Glomerular visceral epithelial cell (primary cell): ENCODE results near the gene SAMM50.

Experiments used
- DNase-seq: peaks from one replicate; pipeline ENCODE4 v3.0.0-alpha.2; 2016; ENCODE audit errors: extremely low spot score

Gene SAMM50

GRCh38 chr22:44028091-44028490 is 72.8 kb downstream of the SAMM50 start:
- DNase-seq, result no peak

GRCh38 chr22:44029069-44029468 is 73.8 kb downstream of the SAMM50 start:
- no peak for DNase-seq

DNA sequence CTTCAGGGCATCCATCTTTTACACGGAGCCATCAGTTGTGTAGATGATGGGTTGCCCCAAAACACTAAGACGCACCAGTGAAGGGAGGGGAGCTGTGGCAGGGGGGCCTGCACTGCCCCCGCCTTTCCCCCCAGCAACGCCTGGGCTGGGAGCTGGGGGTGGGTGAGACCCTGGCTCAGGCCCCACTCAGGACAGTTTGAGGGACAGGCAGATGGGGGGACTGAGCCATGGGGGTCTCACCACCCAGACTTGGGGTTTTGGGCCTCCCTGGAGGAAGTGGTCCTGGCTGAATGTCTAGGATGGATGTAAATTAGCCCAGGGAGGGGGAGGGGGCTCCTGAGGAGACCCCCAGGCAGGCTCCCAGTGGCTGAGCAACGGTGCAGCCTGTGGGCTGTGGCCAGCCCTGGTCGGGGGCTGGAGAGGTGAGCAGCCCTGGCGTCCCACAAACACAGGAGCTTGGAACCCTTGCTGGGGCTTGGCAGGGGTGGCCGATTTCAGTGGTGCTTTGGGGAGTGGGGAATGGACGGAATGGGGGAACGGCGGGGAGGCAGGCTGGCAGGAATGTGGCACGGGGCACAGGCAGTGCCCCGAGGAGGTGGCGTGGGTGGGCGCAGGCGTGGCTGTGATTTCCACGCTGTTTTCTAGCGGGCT is 74.9 kb downstream of the SAMM50 start:
- no peak for DNase-seq

DNA sequence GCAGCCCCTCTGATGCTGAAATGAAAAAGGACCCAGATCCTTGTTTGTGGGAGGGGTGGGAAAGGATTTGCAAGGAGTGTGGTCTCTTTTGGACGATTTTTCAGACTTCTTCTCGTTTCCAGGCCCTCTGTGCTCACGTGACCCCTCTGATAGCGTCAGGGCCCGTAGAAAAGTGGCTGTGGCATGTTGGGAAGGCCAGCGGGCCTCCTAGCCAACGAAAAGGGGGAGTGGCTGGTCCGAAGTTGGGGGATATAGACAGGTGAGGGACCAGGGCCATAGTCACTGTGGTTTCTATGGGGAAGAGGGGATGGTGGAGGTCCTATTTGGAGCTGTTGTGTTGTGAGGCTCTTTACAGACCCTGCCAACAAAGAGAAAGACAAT is 75.5 kb downstream of the SAMM50 start:
- no peak for DNase-seq

DNA sequence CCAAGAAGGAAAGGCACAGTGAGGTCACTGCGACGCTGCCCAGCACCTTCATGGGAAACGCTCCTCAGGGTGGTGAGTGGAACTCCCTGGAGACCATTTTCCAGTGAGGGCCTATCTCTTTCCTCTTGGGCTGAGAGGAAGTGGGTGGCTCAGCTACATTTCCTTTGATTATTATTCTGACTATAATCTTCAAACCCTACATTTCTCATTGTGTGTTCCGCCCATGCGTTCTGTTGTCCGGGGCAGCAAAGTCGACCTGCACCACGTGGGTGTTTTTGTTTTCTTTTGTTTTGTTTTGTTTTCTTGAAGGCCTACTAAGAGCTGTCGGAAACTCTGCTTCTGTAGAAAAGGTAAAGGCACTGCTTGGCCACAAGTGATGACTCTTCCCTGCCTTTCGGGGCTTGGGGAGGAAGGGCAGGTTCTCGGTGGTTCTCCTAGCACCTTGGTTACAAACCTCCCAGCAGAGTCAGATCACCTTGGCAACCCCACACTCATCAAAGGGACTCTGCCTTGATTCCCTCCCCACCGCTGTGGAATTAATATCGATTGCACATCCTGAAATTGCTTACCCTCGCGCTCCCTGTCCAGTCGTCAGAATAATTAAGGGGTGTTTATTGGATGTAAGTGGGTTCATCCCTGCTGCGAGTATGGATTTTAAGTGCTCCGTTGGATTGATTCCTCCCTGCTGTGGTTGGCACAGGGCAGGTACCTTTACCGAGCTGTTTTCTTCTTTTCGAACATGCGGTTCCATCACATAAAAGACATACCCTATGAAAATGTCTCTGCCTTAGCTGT is 76.1 kb downstream of the SAMM50 start:
- no peak for DNase-seq

GRCh38 chr22:44032126-44032730 is 77.0 kb downstream of the SAMM50 start:
- no peak for DNase-seq

- DNase-seq, result no peak
These were observed 78.0 kb downstream of the SAMM50 start for GRCh38 chr22:44033287-44033686.

- DNase-seq, result no peak
These were observed 78.5 kb downstream of the SAMM50 start for GRCh38 chr22:44033694-44034093.

GRCh38 chr22:44037519-44038375 is 82.5 kb downstream of the SAMM50 start:
- DNase-seq, result peak; percentile 89

DNA sequence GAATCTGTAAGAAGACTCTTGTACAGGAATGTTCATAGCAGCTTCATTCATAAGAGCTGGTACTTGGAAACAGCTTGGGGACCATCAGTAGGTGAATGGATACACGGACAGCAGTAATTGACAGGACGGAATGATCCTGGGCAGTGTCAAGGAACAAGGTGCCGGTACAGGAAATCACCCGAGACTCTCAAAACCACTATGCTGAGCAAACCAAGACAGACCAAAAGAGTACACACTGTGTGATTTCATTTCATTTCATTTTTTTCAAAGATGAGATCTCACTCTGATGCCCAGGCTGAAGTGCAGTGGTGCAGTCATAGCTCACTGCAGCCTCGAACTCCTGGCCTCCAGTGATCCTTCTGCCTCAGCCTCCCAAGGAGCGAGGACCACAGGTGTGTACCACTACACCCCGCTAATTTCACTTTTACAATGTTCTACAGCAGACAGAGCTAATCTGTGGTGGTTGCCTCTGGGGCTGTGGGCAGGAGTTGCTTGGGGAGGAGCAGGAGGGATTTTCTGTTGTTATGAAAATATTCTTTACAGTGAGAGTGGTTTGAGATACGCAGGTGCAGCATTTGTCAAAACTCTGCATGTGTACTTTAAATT is 84.4 kb downstream of the SAMM50 start:
- DNase-seq, result no peak

DNA sequence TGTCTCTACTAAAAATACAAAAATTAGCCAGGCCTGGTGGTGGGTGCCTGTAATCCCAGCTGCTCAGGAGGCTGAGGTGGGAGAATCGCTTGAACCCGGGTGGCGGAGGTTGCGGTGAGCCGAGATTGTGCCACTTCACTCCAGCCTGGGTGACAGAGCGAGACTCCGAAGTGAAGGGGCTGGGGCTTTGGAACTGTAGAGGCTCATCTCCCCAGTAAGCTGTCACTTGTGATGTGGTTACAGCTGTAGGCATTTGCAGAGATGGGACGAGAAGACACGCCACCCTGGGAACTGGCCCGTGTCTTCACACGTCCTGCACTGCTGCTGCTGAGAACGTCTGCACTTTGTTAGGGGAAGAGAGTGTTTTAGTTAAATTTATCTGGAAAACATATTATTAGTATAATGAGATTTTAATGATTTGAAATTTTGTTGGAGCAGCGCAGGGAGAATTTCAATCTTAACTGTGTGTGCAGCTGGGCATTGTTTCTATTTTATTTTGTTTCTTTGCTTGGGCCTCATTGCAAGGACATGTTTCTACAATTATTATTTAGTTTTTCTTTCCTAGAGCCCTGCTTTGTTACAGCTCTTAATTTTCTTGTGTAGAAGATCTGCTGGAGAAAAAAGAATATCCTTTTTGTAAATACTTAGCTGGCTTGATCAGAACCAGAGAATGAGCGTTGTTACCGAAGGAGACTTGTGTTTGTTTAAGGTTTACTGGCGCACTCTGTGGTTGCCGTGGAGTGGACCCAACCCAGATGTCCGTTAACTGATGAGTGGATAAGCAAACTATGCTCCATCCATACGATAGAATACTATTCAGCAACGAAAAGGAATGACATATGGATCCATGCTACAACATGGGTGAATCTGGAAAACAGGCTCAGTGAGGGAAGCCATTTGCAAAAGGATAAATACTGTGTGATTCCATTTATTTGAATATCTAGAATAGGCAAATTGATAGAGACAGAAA is 87.3 kb downstream of the SAMM50 start:
- no peak for DNase-seq

DNA sequence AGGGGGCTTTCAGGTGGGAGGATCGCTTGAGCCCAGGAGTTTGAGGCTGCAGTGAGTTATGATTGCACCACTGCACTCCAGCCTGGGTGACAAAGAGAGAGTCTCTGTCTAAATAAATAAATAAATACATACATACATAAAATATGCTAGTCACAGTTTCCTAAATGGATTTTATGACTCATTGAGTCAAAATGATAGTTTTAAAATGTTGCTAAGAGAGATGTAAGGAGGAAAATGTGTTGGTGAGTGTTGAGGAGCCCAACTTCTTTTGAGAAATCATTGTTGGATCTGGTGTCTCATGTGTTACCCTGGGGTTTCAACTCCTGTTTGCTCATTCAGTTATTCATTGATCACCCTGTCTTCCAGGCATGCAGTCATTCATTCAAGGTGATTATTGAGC is 89.9 kb downstream of the SAMM50 start:
- no peak for DNase-seq
